Breast epithelium (tissue), 4 donors: ENCODE results near the gene JPH4. TPM values are rescaled to one million over a fixed set of nuclear protein-coding genes. Genes with fewer than 3 reads are reported as not detected.
"Not testable (repeated sequence)": the region's sequence is repeated elsewhere in the genome, so short reads cannot be mapped to it uniquely, and the experiment has no call there.

ENCODE experiments used
- DNase-seq, 2 donors: peaks; one replicate each; pipeline ENCODE4 v3.0.0-alpha.2; 2019; ENCODE audit warnings: low spot score in 2 of 2
- H3K27ac ChIP-seq, 2 donors: fragments of 200-600 bp; sonication (generic) in 1 of 2; one replicate each; pipeline ENCODE4 v1.5.1; 2016 to 2019; ENCODE audit warnings: mild to moderate bottlenecking in 1 of 2
- H3K27me3 ChIP-seq, 2 donors: fragments of 200-600 bp; sonication (generic) in 1 of 2; one replicate each; pipeline versions ENCODE4 v1.5.1 to v1.6.0; 2017 to 2019; ENCODE audit warnings: control low read depth in 1 of 2, mild to moderate bottlenecking in 1 of 2
- H3K36me3 ChIP-seq: fragments of 200-600 bp; one replicate; pipeline ENCODE4 v1.5.1; 2019
- H3K4me1 ChIP-seq, 2 donors: fragments of 200-600 bp; sonication (generic); one replicate each; pipeline ENCODE4 v1.5.1; 2016 to 2019; ENCODE audit warnings: control low read depth in 1 of 2
- H3K4me3 ChIP-seq, 3 donors: fragments of 200-600 bp; sonication (generic); 1 replicate in 2 of 3; 2 replicates in 1 of 3; pipeline ENCODE4 v1.5.1; 2016 to 2019; ENCODE audit warnings: mild to moderate bottlenecking in 3 of 3, moderate library complexity in 2 of 3
- H3K9me3 ChIP-seq, 2 donors: fragments of 200-600 bp; sonication (generic) in 1 of 2; one replicate each; pipeline ENCODE4 v1.5.1; 2016 to 2019; ENCODE audit warnings: control low read depth in 1 of 2
- CTCF ChIP-seq, 3 donors: fragments of 450-650 bp; IDR thresholded peaks; one replicate each; pipeline ENCODE4 v1.5.1; 2016 to 2017; ENCODE audit warnings: antibody characterized with exemption in 3 of 3, mild to moderate bottlenecking in 3 of 3, moderate library complexity in 3 of 3
- POLR2A ChIP-seq: fragments of 450-650 bp; IDR thresholded peaks from one replicate; pipeline ENCODE4 v1.6.1; 2016; ENCODE audit warnings: antibody characterized with exemption, mild to moderate bottlenecking, moderate library complexity
- POLR2AphosphoS5 ChIP-seq, 3 donors: sonication (generic); formaldehyde crosslinking; IDR thresholded peaks; one replicate each; pipeline ENCODE4 v1.6.1; 2017; ENCODE audit warnings: antibody characterized with exemption in 3 of 3
- intact Hi-C: fragments of 100-400 bp; cut with DNase I; formaldehyde crosslinking; loops from one replicate; pipeline ENCODE4 v1.15.1; 2023; ENCODE audit warnings: low total_unique reads
- total RNA-seq, 3 donors: library from RNA; depleted of rRNA; stranded (reverse); fragments of >200 nt; gene quantifications; one replicate each; pipeline ENCODE4 v1.1.0, GENCODE V29; 2016

JPH4 gene
- total RNA-seq, 3 donors from 2014 or later, result 0.66 to 0.96 (median 0.73) TPM

- TF ChIP-seq POLR2A (no peak), POLR2AphosphoS5 (IDR thresholded peaks at IDR 0.05) (no peak), CTCF (IDR thresholded peaks at IDR 0.05) (no peak)
- no peaks in the 10 kb centered on the region for H3K9me3 ChIP-seq
- intact Hi-C loops, result no loop called here
- DNase-seq, result no peak
- H3K27ac ChIP-seq, result no peak overlapping the region
- H3K4me3 ChIP-seq, result no peak overlapping the region
- H3K27me3 ChIP-seq, result no peaks in the 10 kb centered on the region
- H3K36me3 ChIP-seq, result no peaks in the 10 kb centered on the region
- no peaks in the 10 kb centered on the region for H3K4me1 ChIP-seq
These were observed 34.2 kb upstream of the JPH4 start for GRCh38 chr14:23612802-23613201.

- no peaks in the 10 kb centered on the region for H3K27me3 ChIP-seq
- H3K36me3 ChIP-seq, result no peaks in the 10 kb centered on the region
- no peak overlapping the region for H3K4me3 ChIP-seq
- no peaks in the 10 kb centered on the region for H3K9me3 ChIP-seq
- TF ChIP-seq POLR2AphosphoS5 (IDR thresholded peaks at IDR 0.05) (no peak), POLR2A (no peak), CTCF (IDR thresholded peaks at IDR 0.05) (no peak)
- no peak for DNase-seq
- H3K4me1 ChIP-seq, result no peaks in the 10 kb centered on the region
- intact Hi-C loops, result no loop called here
- no peak overlapping the region for H3K27ac ChIP-seq
These were observed 33.8 kb upstream of the JPH4 start for GRCh38 chr14:23612354-23612732.

DNA sequence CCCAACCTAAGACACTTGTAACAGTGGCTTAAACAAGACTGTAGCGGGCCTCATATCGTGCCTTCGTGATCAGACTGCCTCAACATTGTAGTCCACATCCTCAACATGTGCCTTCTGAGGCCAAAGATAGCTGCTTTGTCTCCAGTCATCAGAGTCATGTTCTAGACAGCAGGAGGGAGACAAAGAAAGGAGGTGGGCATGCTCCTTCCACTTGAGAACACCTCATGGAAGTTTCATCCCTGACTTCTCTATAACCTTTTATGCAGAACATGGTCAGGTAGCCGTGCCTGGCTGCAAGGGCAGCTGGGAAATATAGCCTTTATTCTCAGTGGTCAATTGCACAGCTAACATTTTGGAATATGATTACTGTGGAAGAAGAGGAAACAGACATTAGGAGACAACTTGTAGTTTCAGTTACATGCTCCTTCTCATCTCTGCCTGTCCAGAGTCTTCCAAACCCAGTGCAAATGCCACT lies 32.3 kb upstream of the JPH4 start:
- H3K27me3 ChIP-seq, result no peaks in the 10 kb centered on the region
- H3K36me3 ChIP-seq, result no peaks in the 10 kb centered on the region
- intact Hi-C loops, result no loop called here
- H3K4me3 ChIP-seq, result no peak overlapping the region
- H3K4me1 ChIP-seq, result no peaks in the 10 kb centered on the region
- H3K9me3 ChIP-seq, result no peaks in the 10 kb centered on the region
- TF ChIP-seq POLR2AphosphoS5 (IDR thresholded peaks at IDR 0.05) (no peak), CTCF (IDR thresholded peaks at IDR 0.05) (no peak), POLR2A (no peak)
- no peak overlapping the region for H3K27ac ChIP-seq
- DNase-seq, result no peak

GRCh38 chr14:23610090-23610814 lies 31.7 kb upstream of the JPH4 start:
- Histone ChIP-seq H3K9me3 (no peaks in the 10 kb centered on the region), H3K4me3 (no peak overlapping the region), H3K27ac (no peak overlapping the region), H3K36me3 (no peaks in the 10 kb centered on the region), H3K4me1 (no peaks in the 10 kb centered on the region), H3K27me3 (no peaks in the 10 kb centered on the region)
- TF ChIP-seq CTCF (IDR thresholded peaks at IDR 0.05) (no peak), POLR2AphosphoS5 (IDR thresholded peaks at IDR 0.05) (no peak), POLR2A (no peak)
- no peak for DNase-seq
- intact Hi-C loops, result no loop called here

GRCh38 chr14:23609411-23610089 lies 31.0 kb upstream of the JPH4 start:
- H3K36me3 ChIP-seq, H3K4me1 ChIP-seq, DNase-seq, H3K27ac ChIP-seq, intact Hi-C loops, H3K9me3 ChIP-seq, H3K27me3 ChIP-seq, H3K4me3 ChIP-seq: not testable (repeated sequence)
